ENCODE measurements around the gene GRIK4. TPM values are rescaled to one million over a fixed set of nuclear protein-coding genes. Genes with fewer than 3 reads are reported as not detected.

The GRIK4 gene
- total and polyA plus RNA-seq, 7 donors = 0.04 to 0.11 (median 0.04) TPM; not detected in 4

DNA sequence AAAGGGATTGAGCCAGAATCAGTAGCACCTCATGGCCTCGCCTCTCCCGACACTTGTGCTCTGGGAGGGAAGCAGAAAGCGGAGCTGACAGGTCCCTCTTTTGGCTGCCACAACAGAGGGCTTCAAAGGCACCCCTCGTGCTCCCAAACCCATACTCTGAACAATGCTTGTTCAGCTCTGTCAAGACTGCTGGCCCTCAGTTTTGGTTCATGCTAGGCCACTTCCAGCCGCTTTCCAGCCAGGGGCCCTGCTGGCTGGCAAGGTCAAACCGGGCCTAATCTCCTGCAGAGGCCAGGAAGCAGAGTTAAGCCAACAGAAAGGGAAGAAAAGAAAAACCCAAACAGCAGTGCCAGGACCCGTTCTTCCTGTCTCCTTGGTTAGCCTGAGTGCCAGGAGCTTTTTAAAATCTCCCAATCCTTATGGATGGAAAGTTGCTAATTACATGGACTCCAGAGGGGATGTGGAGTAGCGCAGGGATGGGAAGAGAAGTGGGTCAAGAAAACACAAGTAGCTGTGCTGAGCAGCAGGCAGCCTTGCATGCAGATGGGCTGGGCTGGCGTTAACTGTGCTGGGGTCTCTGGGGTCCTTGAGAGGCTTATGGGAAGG lies 150.6 kb downstream of the GRIK4 start:
- H3K27me3 ChIP-seq (ENCODE audit: insufficient read depth in 3 of 3, low read length in 2 of 3) = peaks cover 0 to 3% (median 3%) of the 10 kb centered on the region in 3 donors

DNA sequence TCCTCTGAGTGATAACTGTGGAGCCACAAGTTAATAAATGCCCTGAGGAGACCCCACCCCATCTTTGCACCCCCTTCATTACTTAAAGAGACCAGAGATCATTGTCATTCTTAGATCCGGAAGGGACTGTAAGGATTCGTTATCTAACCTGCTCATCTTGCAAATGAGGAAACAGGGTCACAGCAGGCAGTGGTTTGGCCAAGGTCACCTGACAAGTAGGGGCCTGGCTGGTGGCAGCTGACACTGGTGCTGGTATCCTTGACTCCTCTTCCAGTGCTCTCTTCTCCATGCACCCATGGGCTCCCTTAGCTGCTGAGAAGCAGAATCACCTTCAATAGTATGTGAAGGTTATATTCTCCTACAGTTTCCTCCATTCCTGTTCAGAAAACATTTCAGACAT lies 151.6 kb downstream of the GRIK4 start:
- H3K4me1 ChIP-seq = no peaks in the 10 kb centered on the region
- no peak overlapping the region for H3K27ac ChIP-seq
- intact Hi-C loops (cut with DNase I) = no loop called here
- H3K27me3 ChIP-seq (ENCODE audit: insufficient read depth in 3 of 3, low read length in 2 of 3) = peaks cover 0 to 11% (median 7%) of the 10 kb centered on the region in 3 donors
- no peak for ATAC-seq
- no peak overlapping the region for H3K4me3 ChIP-seq
- WGBS, 3 donors = 82 to 85% (median 83%) methylated on average over 2 of the region's 2 CpGs
- no peak for DNase-seq
- no peaks in the 10 kb centered on the region for H3K36me3 ChIP-seq (ENCODE audit: insufficient read depth in 1 of 2, low read depth in 1 of 2)
- H3K9me3 ChIP-seq = no peaks in the 10 kb centered on the region
- TF ChIP-seq, protein P1, sequence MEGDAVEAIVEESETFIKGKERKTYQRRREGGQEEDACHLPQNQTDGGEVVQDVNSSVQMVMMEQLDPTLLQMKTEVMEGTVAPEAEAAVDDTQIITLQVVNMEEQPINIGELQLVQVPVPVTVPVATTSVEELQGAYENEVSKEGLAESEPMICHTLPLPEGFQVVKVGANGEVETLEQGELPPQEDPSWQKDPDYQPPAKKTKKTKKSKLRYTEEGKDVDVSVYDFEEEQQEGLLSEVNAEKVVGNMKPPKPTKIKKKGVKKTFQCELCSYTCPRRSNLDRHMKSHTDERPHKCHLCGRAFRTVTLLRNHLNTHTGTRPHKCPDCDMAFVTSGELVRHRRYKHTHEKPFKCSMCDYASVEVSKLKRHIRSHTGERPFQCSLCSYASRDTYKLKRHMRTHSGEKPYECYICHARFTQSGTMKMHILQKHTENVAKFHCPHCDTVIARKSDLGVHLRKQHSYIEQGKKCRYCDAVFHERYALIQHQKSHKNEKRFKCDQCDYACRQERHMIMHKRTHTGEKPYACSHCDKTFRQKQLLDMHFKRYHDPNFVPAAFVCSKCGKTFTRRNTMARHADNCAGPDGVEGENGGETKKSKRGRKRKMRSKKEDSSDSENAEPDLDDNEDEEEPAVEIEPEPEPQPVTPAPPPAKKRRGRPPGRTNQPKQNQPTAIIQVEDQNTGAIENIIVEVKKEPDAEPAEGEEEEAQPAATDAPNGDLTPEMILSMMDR (IDR thresholded peaks at IDR 0.05) = no peak

More for the DNA sequence above, 150.6 kb downstream of the GRIK4 start:
- TF ChIP-seq, protein P1 (IDR thresholded peaks at IDR 0.05) = no peak
- ATAC-seq (no peak), DNase-seq (no peak)
- intact Hi-C loops (cut with DNase I) = no loop called here
- 55 to 66% (median 62%) methylated on average over 9 of the region's 9 CpGs for WGBS, 3 donors
- Histone ChIP-seq H3K9me3 (no peaks in the 10 kb centered on the region), H3K36me3 (ENCODE audit: insufficient read depth in 1 of 2, low read depth in 1 of 2) (no peaks in the 10 kb centered on the region), H3K27ac (no peak overlapping the region), H3K4me3 (no peak overlapping the region), H3K4me1 (no peaks in the 10 kb centered on the region)

DNA sequence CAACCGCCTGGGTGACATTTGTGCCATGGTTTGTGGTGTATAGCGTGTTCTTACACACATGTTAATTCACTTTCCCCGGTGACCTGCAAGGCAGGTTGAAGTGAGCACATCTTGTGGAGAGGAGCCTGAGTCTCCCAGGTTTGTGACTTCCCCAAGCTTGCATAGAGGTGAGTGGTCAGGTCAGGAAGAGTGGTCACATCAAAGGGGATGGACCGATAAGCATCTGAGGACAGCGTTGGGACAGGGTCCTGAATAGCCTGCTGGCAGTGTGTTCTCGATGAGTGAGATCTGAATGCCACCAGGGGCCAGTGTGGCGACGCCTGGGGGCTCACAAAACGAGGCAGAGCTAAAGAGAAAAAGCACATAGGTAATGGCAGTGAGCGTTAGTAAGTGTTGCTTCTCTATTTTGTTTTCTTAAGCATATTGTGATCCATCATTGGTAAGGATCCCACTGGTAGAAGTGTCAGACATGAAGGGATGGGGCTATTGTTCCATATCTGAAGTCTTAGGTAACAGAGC lies 154.6 kb downstream of the GRIK4 start:
- H3K4me3 ChIP-seq = no peak overlapping the region
- TF ChIP-seq, protein P1 (IDR thresholded peaks at IDR 0.05) = no peak
- ATAC-seq = no peak
- H3K27me3 ChIP-seq (ENCODE audit: insufficient read depth in 3 of 3, low read length in 2 of 3) = peaks cover 0 to 18% (median 4%) of the 10 kb centered on the region in 3 donors
- no peaks in the 10 kb centered on the region for H3K36me3 ChIP-seq (ENCODE audit: insufficient read depth in 1 of 2, low read depth in 1 of 2)
- H3K27ac ChIP-seq = no peak overlapping the region
- no peaks in the 10 kb centered on the region for H3K4me1 ChIP-seq
- intact Hi-C loops (cut with DNase I) = no loop called here
- WGBS, 3 donors = 74 to 77% (median 75%) methylated on average over 10 of the region's 10 CpGs
- no peaks in the 10 kb centered on the region for H3K9me3 ChIP-seq
- DNase-seq = no peak

DNA sequence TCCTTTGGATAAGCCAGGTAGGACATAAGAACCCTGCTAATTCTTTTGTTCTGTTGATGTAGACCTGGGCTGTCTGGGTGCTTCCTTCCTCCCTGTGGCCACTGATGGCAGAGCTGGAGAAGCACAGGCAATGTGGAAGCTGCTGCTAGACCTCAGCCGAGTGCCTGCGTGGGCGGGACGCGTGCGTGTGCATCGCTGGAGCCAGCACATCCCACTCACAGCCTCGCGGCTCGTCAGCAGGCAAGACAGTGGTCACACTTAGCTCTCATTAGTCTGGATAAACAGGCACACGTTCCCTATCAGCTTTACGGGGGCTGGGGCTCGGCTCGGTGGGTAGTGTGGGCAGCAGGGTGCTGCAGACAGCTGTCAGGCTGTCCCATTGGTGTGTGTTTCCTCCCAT lies 155.7 kb downstream of the GRIK4 start:
- H3K4me1 ChIP-seq = no peaks in the 10 kb centered on the region
- no peak overlapping the region for H3K4me3 ChIP-seq
- TF ChIP-seq, protein P1 (IDR thresholded peaks at IDR 0.05) = no peak
- H3K9me3 ChIP-seq = no peaks in the 10 kb centered on the region
- WGBS, 3 donors = 33 to 46% (median 37%) methylated on average over 14 of the region's 14 CpGs
- DNase-seq = no peak
- H3K27me3 ChIP-seq (ENCODE audit: insufficient read depth in 3 of 3, low read length in 2 of 3) = peaks cover 0 to 18% (median 4%) of the 10 kb centered on the region in 3 donors
- intact Hi-C loops (cut with DNase I) = no loop called here
- H3K36me3 ChIP-seq (ENCODE audit: insufficient read depth in 1 of 2, low read depth in 1 of 2) = no peaks in the 10 kb centered on the region
- no peak for ATAC-seq
- no peak overlapping the region for H3K27ac ChIP-seq

DNA sequence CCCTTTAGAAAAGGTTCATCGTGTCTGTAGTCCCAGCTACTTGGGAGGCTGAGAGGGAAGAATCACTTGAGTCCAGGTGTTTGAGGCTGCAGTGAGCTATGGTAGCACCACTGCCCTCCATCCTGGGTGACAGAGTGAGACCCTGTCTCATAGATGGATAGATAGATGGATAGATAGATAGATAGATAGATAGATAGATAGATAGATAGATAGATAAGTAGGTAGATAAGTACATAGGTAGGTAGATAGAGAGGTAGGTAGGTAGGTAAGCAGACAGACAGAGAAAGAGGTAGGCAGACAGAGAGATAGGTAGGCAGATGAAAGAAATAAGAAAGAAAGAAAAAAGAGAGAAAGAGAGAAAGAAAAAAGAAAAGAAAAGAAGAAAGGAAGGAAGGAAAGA lies 156.4 kb downstream of the GRIK4 start:
- no peaks in the 10 kb centered on the region for H3K9me3 ChIP-seq
- intact Hi-C loops (cut with DNase I) = no loop called here
- no peaks in the 10 kb centered on the region for H3K4me1 ChIP-seq
- DNase-seq (no peak), ATAC-seq (no peak)
- 84 to 94% (median 88%) methylated on average over 1 of the region's 1 CpG for WGBS, 3 donors
- no peaks in the 10 kb centered on the region for H3K36me3 ChIP-seq (ENCODE audit: insufficient read depth in 1 of 2, low read depth in 1 of 2)
- no peak overlapping the region for H3K27ac ChIP-seq
- peaks cover 0 to 18% (median 4%) of the 10 kb centered on the region in 3 donors for H3K27me3 ChIP-seq (ENCODE audit: insufficient read depth in 3 of 3, low read length in 2 of 3)
- TF ChIP-seq, protein P1 (IDR thresholded peaks at IDR 0.05) = no peak
- no peak overlapping the region for H3K4me3 ChIP-seq
